ENCODE data around the gene ZBTB38.

The ZBTB38 gene

GRCh38 chr3:141338881-141339280, 29.4 kb upstream of the ZBTB38 start:
- DNase-seq (ENCODE audit: low read depth), result no peak
- TF ChIP-seq CTCF (conservative IDR thresholded peaks at IDR 0.05; ENCODE audit: control insufficient read depth, insufficient read depth, low read depth, low read length), result no peak

DNA sequence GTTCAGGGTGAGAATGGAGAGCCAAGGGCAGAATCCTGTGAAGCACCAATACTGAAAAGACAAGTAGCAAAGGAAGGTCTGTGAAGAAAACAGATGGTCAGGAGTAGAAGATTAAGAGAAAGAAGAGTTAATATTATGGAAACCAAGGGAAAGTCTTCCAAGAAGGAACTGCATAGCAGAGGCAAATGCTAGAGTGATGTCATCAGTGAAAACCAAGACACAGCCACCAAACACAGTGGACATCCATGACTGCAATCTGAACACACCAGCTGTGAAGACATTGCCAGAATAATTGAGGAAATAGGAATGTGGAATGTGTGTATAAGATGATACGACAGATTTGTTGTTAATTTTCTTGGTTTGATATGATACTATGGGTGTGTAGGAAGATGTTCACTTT, 26.8 kb upstream of the ZBTB38 start:
- TF ChIP-seq CTCF (conservative IDR thresholded peaks at IDR 0.05; ENCODE audit: control insufficient read depth, insufficient read depth, low read depth, low read length), result no peak
- no peak for DNase-seq (ENCODE audit: low read depth)
- H3K4me3 ChIP-seq (ENCODE audit: control insufficient read depth, low read depth, low read length), result no peak overlapping the region

More at GRCh38 chr3:141338881-141339280, 29.4 kb upstream of the ZBTB38 start:
- no peak overlapping the region for H3K4me3 ChIP-seq (ENCODE audit: control insufficient read depth, low read depth, low read length)

DNA sequence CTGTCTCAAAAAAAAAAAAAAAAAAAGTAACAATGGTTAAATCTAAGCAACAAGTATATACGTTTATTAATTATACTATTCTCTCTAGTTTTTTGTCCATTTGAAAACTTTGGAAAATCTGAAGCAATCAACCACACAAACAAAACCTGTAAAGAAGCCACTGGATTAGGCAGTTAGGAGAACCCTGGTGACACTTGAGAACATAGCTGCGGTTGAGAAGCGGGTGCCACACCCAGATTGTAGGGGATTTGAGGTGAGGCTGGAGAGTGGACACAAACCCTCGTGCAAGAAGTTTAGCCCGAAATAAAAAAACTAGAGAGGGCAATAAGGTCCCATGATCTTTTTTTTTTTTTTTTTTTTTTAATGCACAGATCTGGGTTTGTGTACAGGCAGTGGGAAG, 25.9 kb upstream of the ZBTB38 start:
- TF ChIP-seq CTCF (conservative IDR thresholded peaks at IDR 0.05; ENCODE audit: control insufficient read depth, insufficient read depth, low read depth, low read length), result no peak

GRCh38 chr3:141343077-141343476, 25.2 kb upstream of the ZBTB38 start:
- H3K4me3 ChIP-seq (ENCODE audit: control insufficient read depth, low read depth, low read length), result no peak overlapping the region
- no peak for TF ChIP-seq CTCF (conservative IDR thresholded peaks at IDR 0.05; ENCODE audit: control insufficient read depth, insufficient read depth, low read depth, low read length)
- DNase-seq (ENCODE audit: low read depth), result no peak

More for the DNA sequence above, 25.9 kb upstream of the ZBTB38 start:
- DNase-seq (ENCODE audit: low read depth), result no peak
- H3K4me3 ChIP-seq (ENCODE audit: control insufficient read depth, low read depth, low read length), result no peak overlapping the region

DNA sequence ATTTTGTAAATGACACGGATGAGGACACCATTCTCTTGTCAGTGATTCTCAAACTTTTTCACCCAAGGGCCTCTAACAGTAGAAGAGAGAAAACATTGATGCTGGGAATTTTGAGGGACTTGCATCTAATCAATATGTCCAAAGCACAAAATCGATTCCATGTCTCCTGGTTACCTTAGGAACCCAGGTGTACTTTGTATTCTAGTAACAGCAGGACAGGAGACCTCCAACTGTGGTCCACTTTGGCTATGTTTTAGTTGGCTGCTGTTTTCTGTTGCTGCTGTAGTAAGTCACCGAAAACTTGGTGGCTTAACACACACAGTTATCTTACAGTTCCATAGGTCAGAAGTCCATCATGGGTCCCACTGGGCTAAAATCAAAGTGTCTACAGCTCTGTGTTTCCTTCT, 24.4 kb upstream of the ZBTB38 start:
- no peak for DNase-seq (ENCODE audit: low read depth)
- no peak overlapping the region for H3K4me3 ChIP-seq (ENCODE audit: control insufficient read depth, low read depth, low read length)
- TF ChIP-seq CTCF (conservative IDR thresholded peaks at IDR 0.05; ENCODE audit: control insufficient read depth, insufficient read depth, low read depth, low read length), result no peak

GRCh38 chr3:141345528-141345927, 22.8 kb upstream of the ZBTB38 start:
- no peak for TF ChIP-seq CTCF (conservative IDR thresholded peaks at IDR 0.05; ENCODE audit: control insufficient read depth, insufficient read depth, low read depth, low read length)
- no peak for DNase-seq (ENCODE audit: low read depth)
- H3K4me3 ChIP-seq (ENCODE audit: control insufficient read depth, low read depth, low read length), result no peak overlapping the region

DNA sequence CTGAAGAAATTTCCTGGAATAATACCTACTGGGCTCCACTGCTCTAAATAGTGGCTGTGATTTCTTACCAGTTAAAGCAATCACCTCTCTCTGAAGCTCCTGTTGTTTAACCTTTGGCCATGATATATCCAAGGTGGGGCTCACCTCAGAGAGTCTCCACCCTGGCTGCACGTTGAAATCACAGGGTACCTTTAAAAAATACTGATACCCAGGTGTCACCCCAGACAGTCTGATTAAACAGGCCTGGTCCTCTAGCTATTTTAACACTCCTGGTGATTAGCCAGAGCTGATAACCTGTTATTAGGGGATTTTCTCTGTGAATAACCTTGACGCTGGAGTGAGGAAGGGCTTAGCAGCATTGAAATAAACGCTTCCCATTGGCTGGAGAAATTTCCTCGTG, 22.3 kb upstream of the ZBTB38 start:
- no peak for TF ChIP-seq CTCF (conservative IDR thresholded peaks at IDR 0.05; ENCODE audit: control insufficient read depth, insufficient read depth, low read depth, low read length)
- H3K4me3 ChIP-seq (ENCODE audit: control insufficient read depth, low read depth, low read length), result no peak overlapping the region

More for the DNA sequence above, 22.3 kb upstream of the ZBTB38 start:
- no peak for DNase-seq (ENCODE audit: low read depth)
